Fibroblast of skin of abdomen (primary cell): ENCODE results near the gene PADI3.
"Not testable (repeated sequence)": the region's sequence is repeated elsewhere in the genome, so short reads cannot be mapped to it uniquely, and the experiment has no call there.

Experiments used
- DNase-seq: peaks from one replicate; pipeline ENCODE4 v3.0.0-alpha.2; 2013

PADI3 gene

GRCh38 chr1:17215545-17215890 lies 33.4 kb upstream of the PADI3 start:
- no peak for DNase-seq

GRCh38 chr1:17216078-17216477 lies 32.8 kb upstream of the PADI3 start:
- no peak for DNase-seq

- DNase-seq, result no peak
Measured at GRCh38 chr1:17217607-17218006, 31.3 kb upstream of the PADI3 start.

GRCh38 chr1:17218939-17219338 lies 30.0 kb upstream of the PADI3 start:
- no peak for DNase-seq

- DNase-seq, result no peak
Measured at GRCh38 chr1:17220287-17220686, 28.6 kb upstream of the PADI3 start.

- DNase-seq, result no peak
Measured at GRCh38 chr1:17222557-17222956, 26.3 kb upstream of the PADI3 start.

GRCh38 chr1:17224434-17224833 lies 24.5 kb upstream of the PADI3 start:
- no peak for DNase-seq

- no peak for DNase-seq
Measured at GRCh38 chr1:17225140-17225539, 23.8 kb upstream of the PADI3 start.

- DNase-seq, result no peak
Measured at GRCh38 chr1:17227358-17227915, 21.5 kb upstream of the PADI3 start.

GRCh38 chr1:17228619-17229018 lies 20.3 kb upstream of the PADI3 start:
- DNase-seq, result no peak

GRCh38 chr1:17229379-17229778 lies 19.5 kb upstream of the PADI3 start:
- no peak for DNase-seq

- no peak for DNase-seq
Measured at GRCh38 chr1:17230106-17230505, 18.8 kb upstream of the PADI3 start.

- no peak for DNase-seq
Measured at GRCh38 chr1:17230671-17231310, 18.1 kb upstream of the PADI3 start.

- peak; percentile 86 for DNase-seq
Measured at GRCh38 chr1:17232759-17233661, 15.9 kb upstream of the PADI3 start.

GRCh38 chr1:17233675-17234320 lies 15.1 kb upstream of the PADI3 start:
- DNase-seq, result peak; percentile 93

GRCh38 chr1:17234405-17234804 lies 14.5 kb upstream of the PADI3 start:
- no peak for DNase-seq

GRCh38 chr1:17235135-17235885 lies 13.6 kb upstream of the PADI3 start:
- no peak for DNase-seq

- peak; percentile 79 for DNase-seq
Measured at GRCh38 chr1:17236779-17237560, 11.9 kb upstream of the PADI3 start.

- no peak for DNase-seq
Measured at GRCh38 chr1:17237561-17237903, 11.4 kb upstream of the PADI3 start.

GRCh38 chr1:17239420-17239819 lies 9.5 kb upstream of the PADI3 start:
- DNase-seq, result peak; percentile 90

GRCh38 chr1:17241011-17241779 lies 7.7 kb upstream of the PADI3 start:
- DNase-seq, result not testable (repeated sequence)
